ENCODE results near the gene HOXA6.

DNA sequence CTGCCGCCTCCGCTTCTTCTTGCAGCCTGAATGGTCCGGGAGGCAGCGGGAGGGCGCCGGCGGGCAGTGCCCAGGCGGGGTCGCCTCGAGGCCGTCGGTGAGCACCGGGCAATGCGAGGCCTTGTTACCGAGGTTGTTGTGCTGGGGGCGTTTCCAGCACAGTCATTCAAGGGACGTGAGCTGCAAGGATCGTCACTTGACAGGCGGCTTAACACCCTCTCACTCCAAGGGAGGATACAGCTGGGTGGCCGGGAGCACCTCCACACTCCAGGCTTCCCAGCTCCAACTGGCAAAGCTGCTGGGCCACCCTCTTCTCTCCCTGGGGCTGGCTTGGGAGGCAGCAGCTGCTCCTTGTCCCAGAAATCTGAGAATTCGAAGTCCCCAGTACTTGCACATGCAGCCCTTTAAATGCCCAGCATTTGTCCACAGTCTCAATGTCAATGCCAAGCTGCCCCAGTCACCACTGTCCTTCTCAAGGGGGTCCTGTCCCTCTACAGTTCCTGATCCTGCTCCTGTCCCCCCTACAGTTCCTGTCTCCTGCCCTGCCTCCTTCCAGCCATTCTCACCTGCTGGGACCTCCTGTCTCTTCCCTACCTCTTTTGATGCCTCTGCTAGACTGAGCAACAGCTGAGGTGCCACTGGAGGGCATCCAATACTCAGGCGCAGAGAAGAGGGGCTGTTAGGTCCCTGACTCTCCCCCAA, 41.9 kb upstream of the HOXA6 start:
- TF ChIP-seq RAD21 (IDR thresholded peaks at IDR 0.05; ENCODE audit: low read depth) (no peak), EZH2 (IDR thresholded peaks at IDR 0.05) (no peak), YY1 (IDR thresholded peaks at IDR 0.05; ENCODE audit: extremely low read depth, insufficient replicate concordance, low read depth, low read length) (no peak), EZH2phosphoT487 (IDR thresholded peaks at IDR 0.05; ENCODE audit: borderline replicate concordance) (no peak)
- TF ChIP-seq, protein P1, sequence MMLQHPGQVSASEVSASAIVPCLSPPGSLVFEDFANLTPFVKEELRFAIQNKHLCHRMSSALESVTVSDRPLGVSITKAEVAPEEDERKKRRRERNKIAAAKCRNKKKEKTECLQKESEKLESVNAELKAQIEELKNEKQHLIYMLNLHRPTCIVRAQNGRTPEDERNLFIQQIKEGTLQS (IDR thresholded peaks at IDR 0.05), result no peak
- TF ChIP-seq, protein P2, sequence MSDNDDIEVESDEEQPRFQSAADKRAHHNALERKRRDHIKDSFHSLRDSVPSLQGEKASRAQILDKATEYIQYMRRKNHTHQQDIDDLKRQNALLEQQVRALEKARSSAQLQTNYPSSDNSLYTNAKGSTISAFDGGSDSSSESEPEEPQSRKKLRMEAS (IDR thresholded peaks at IDR 0.05), result no peak

All from HCT116 (cell line).